ENCODE measurements around the gene MAGEF1.

Gene MAGEF1

DNA sequence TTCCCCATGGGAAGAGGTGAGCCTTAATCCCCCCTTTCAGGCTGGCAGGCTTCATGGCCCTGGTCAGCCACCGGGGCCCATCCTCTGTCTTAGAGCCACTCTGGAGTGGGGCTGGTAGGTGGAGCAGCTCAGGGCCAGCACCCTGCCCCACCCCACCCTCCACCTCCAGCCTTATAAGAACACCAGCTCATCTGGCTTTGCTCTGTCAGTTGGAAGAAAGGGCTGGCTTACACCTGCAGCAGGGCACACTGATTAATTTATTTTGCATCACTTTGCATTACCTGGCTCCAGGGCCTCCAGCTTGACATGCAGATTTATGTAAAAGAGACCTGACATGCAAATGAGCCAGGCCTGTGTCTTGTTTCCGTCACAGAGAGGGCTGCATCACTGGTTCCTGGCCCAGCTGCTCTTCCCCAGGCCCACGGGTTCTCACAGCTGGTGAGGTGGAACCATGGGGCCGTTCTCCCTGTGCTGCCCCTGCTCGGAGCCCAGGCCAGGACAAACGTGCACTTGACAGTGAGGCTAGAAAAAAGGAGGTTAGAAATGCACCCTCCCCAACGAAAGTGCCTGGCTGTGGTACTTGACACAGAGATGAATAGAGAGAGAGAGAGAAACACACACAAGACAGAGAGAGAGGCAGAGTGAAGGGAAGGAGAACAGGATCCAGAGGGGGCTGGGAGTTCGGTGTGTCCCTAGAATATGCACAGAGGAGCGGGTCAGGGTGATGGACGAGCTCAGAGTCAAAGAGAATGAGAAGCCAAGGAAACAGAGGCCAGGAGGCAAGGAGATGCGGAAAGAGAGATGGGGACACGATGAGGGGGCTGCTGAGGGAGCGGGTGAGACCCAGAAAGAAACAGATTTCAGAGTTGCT, 44.5 kb upstream of the MAGEF1 start:
- no peak for DNase-seq (ENCODE audit: low read depth)
- TF ChIP-seq, protein P1, sequence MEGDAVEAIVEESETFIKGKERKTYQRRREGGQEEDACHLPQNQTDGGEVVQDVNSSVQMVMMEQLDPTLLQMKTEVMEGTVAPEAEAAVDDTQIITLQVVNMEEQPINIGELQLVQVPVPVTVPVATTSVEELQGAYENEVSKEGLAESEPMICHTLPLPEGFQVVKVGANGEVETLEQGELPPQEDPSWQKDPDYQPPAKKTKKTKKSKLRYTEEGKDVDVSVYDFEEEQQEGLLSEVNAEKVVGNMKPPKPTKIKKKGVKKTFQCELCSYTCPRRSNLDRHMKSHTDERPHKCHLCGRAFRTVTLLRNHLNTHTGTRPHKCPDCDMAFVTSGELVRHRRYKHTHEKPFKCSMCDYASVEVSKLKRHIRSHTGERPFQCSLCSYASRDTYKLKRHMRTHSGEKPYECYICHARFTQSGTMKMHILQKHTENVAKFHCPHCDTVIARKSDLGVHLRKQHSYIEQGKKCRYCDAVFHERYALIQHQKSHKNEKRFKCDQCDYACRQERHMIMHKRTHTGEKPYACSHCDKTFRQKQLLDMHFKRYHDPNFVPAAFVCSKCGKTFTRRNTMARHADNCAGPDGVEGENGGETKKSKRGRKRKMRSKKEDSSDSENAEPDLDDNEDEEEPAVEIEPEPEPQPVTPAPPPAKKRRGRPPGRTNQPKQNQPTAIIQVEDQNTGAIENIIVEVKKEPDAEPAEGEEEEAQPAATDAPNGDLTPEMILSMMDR (conservative IDR thresholded peaks at IDR 0.05; ENCODE audit: low read length) = no peak
- no peak overlapping the region; the same call in 1 of the 2 replicates for H3K4me3 ChIP-seq (ENCODE audit: low read length)

DNA sequence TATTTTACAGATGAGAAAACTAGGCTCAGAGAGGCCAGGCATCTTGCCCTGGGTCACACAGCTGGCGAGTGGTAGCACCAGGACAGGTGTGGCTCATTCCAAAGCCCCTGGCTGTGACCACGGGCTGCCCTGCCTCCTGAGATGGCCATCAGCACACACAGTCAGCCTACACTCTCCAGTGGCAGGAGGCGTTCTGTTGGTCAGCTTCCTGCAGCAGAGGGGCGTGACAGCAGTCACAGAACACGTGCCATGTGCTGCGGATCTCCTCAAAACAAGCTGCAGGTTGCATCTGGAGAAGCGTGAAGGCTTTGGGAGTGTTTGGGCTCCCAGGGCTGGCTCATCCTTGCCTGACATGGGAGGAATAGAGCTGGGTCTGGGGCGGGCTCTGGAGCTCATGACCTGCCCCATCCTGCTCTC, 43.5 kb upstream of the MAGEF1 start:
- H3K4me3 ChIP-seq (ENCODE audit: low read length) = no peak overlapping the region

GRCh38 chr3:184752361-184752760, 40.5 kb upstream of the MAGEF1 start:
- no peak overlapping the region for H3K4me3 ChIP-seq (ENCODE audit: low read length)
- DNase-seq (ENCODE audit: low read depth) = no peak
- TF ChIP-seq, protein P1 (conservative IDR thresholded peaks at IDR 0.05; ENCODE audit: low read length) = no peak

More for the DNA sequence above, 43.5 kb upstream of the MAGEF1 start:
- no peak for DNase-seq (ENCODE audit: low read depth)
- TF ChIP-seq, protein P1 (conservative IDR thresholded peaks at IDR 0.05; ENCODE audit: low read length) = no peak

GRCh38 chr3:184751204-184752040, 39.6 kb upstream of the MAGEF1 start:
- DNase-seq (ENCODE audit: low read depth) = no peak
- TF ChIP-seq, protein P1 (conservative IDR thresholded peaks at IDR 0.05; ENCODE audit: low read length) = no peak
- H3K4me3 ChIP-seq (ENCODE audit: low read length) = no peak overlapping the region

DNA sequence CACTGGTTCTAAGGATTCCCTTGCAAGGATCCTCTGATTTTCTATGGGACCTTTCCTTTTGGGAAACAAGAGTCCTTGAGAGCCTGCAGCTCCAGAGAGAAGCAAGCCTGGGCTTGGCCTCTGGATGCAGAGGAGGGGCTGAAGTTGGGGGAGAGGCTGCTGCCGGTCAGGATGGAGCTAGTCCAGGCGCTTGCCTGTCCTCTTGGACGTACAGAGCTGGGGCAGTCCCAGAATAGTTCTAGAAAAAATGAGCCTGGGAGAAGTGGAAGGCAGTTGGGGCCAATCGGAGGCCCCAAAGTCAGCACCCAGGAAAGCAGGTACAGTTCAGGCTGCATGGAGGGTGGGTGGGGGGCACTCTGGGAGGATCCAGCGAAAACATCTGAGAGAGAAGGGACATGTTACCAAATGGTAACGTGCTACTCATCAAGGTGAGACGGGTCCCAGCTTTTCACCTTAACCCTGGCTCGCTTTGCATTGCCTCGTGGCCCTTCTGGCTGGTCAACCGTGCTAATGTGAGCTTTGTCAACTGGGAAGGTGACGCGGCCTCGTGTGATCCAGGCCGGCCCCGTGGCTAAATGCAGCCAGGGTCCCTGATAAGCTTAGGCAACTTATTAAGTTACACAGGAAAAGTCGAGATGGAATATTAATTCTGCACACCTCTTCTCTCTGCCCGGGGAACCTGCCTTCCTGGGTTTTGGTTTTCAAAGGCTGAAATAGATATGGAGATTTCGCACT, 38.7 kb upstream of the MAGEF1 start:
- no peak for DNase-seq (ENCODE audit: low read depth)
- H3K4me3 ChIP-seq (ENCODE audit: low read length) = no peak overlapping the region
- TF ChIP-seq, protein P1 (conservative IDR thresholded peaks at IDR 0.05; ENCODE audit: low read length) = no peak

DNA sequence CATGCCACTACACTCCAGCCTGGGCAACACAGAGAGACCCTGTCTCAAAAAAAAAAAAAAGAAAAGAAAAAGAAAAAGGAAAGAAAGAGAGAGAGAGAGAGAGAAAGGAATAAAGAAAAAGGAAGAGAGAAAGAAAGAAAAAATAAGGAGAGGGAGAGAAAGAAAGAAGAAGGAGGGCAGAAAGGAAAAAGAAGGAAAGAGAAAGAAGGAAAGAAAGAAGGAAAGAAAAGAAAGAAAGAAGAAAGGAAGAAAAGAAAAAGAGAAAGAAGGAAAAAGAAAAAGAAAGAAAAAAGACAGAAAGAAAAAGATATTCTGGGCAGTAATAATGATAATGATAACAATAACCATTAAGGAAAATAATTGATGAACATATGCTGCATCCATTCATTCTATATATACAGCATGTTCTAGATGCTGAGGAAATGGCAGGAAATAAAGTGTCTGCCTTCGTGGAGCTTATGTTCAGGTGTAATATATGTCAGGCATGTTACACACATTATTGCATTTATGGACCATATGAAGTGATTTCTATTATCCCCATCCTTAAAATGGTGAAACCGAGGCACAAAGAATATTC, 37.4 kb upstream of the MAGEF1 start:
- TF ChIP-seq, protein P1 (conservative IDR thresholded peaks at IDR 0.05; ENCODE audit: low read length) = no peak
- no peak overlapping the region for H3K4me3 ChIP-seq (ENCODE audit: low read length)
- no peak for DNase-seq (ENCODE audit: low read depth)

Data from AG10803 (cell line).